GM12878 (cell line): ENCODE data around the gene KITLG. TPM values are rescaled to one million over a fixed set of nuclear protein-coding genes. Genes with fewer than 3 reads are reported as not detected.

Source experiments
- ATAC-seq: fragments of 200-7000 bp; cut with Tn5 transposase; 3 replicates; pipeline ENCODE4 v1.9.1; 2020; ENCODE audit warnings: mild to moderate bottlenecking, moderate library complexity
- BruUV-seq: library from RNA; stranded (reverse); fragments of 400-500 nt; replicated peaks from 2 replicates; lab custom pipeline; 2021; lab: Mats Ljungman, UMichigan
- CTCF ChIA-PET: fragments of 300-600 bp; sonication (Branson Sonifier 250); formaldehyde crosslinking; extraction: SDS; loops from one replicate; lab custom pipeline; 2021; ENCODE audit warnings: inconsistent platforms; lab: Yijun Ruan, JAX
- POLR2A ChIA-PET: fragments of 350-600 bp; formaldehyde crosslinking; extraction: SDS; loops from one replicate; lab custom pipeline; 2021; ENCODE audit warnings: inconsistent platforms; lab: Charles Lee
- RAD21 ChIA-PET: fragments of 300-600 bp; sonication (Branson Sonifier 250); formaldehyde crosslinking; loops from one replicate; lab custom pipeline; 2023; ENCODE audit warnings: antibody characterized with exemption; ENCODE audit not compliant: unreplicated experiment; lab: Charles Lee
- SMC1A ChIA-PET: fragments of 300-600 bp; sonication (Branson Sonifier 250); formaldehyde crosslinking; loops from one replicate; lab custom pipeline; 2023; ENCODE audit not compliant: unreplicated experiment, uncharacterized antibody; lab: Charles Lee
- DNase-seq: peaks from one replicate; pipeline ENCODE4 v3.0.0-alpha.2; 2011; ENCODE audit warnings: low read depth, low spot score
- FAIRE-seq: peaks from 3 replicates; lab custom pipeline; 2011; peaks lifted over from hg19 to GRCh38; lab: Jason Lieb, UNC
- H2AFZ ChIP-seq: 2 replicates; pipeline ENCODE4 v1.6.0; 2011; ENCODE audit warnings: low read depth, low read length, control low read depth; ENCODE audit not compliant: control insufficient read depth
- H3K27ac ChIP-seq: 2 replicates; pipeline ENCODE4 v1.5.1; 2011; ENCODE audit warnings: control low read depth; ENCODE audit not compliant: control insufficient read depth, insufficient read depth
- H3K27me3 ChIP-seq, 2 experiments: replicated peaks in 1 of 2; 2 replicates each; pipeline versions ENCODE4 v1.6.0 to v1.6.1; 2011; ENCODE audit warnings: low read length in 1 of 2; ENCODE audit not compliant: control insufficient read depth in 2 of 2, insufficient read depth in 2 of 2
- H3K36me3 ChIP-seq, 2 experiments: 2 replicates each; pipeline ENCODE4 v1.5.1; 2011; ENCODE audit warnings: low read length in 1 of 2; ENCODE audit not compliant: control insufficient read depth in 2 of 2, insufficient read depth in 2 of 2
- H3K4me1 ChIP-seq: 2 replicates; pipeline ENCODE4 v1.6.1; 2011; ENCODE audit warnings: mild to moderate bottlenecking, low read length, moderate library complexity, mixed read lengths; ENCODE audit not compliant: control insufficient read depth, insufficient read depth
- H3K4me2 ChIP-seq: 2 replicates; pipeline ENCODE4 v1.6.0; 2011; ENCODE audit warnings: control low read depth; ENCODE audit not compliant: control insufficient read depth, insufficient read depth
- H3K4me3 ChIP-seq: fragments of 200-600 bp; sonication (generic); 2 replicates; pipeline ENCODE4 v1.5.1; 2016
- H3K79me2 ChIP-seq: 2 replicates; pipeline ENCODE4 v1.6.0; 2011; ENCODE audit warnings: low read length; ENCODE audit not compliant: control insufficient read depth, insufficient read depth
- H3K9ac ChIP-seq: 2 replicates; pipeline ENCODE4 v1.8.0; 2011; ENCODE audit warnings: low read length, control low read depth, mixed read lengths; ENCODE audit not compliant: control insufficient read depth, insufficient read depth
- H3K9me3 ChIP-seq: replicated peaks from 3 replicates; pipeline ENCODE4 v1.5.1; 2011; ENCODE audit warnings: mild to moderate bottlenecking, low read length; ENCODE audit not compliant: control insufficient read depth, insufficient read depth
- H4K20me1 ChIP-seq: 2 replicates; pipeline ENCODE4 v1.6.0; 2011; ENCODE audit not compliant: control insufficient read depth, insufficient read depth
- EGR1 ChIP-seq, 2 experiments: IDR thresholded peaks; 1 replicate in 1 of 2; 2 replicates in 1 of 2; pipeline ENCODE4 v1.6.1; 2011 to 2012; ENCODE audit warnings: low read depth in 2 of 2, low read length in 2 of 2, borderline replicate concordance in 1 of 2, mild to moderate bottlenecking in 1 of 2, moderate library complexity in 1 of 2
- ESRRA ChIP-seq: IDR thresholded peaks from 2 replicates; pipeline ENCODE4 v1.6.1; 2012; ENCODE audit warnings: mild to moderate bottlenecking, low read length, improper control_type of control experiment
- GABPA ChIP-seq: IDR thresholded peaks from 2 replicates; pipeline ENCODE4 v1.6.1; 2014; ENCODE audit warnings: antibody characterized with exemption, low read depth, mild to moderate bottlenecking, inconsistent platforms
- NRF1 ChIP-seq: conservative IDR thresholded peaks from 2 replicates; pipeline ENCODE4 v1.6.1; 2011; ENCODE audit warnings: mild to moderate bottlenecking, low read depth, low read length, improper control_type of control experiment
- POLR2AphosphoS5 ChIP-seq: IDR thresholded peaks from 2 replicates; pipeline ENCODE4 v1.6.1; 2011; ENCODE audit warnings: mild to moderate bottlenecking, low read length, inconsistent platforms
- RBBP5 ChIP-seq: fragments of 200-600 bp; sonication (generic); conservative IDR thresholded peaks from 2 replicates; pipeline ENCODE4 v1.6.1; 2016
- RELA ChIP-seq: fragments of 450-650 bp; IDR thresholded peaks from 2 replicates; pipeline ENCODE4 v1.8.0; 2014; ENCODE audit warnings: borderline replicate concordance; ENCODE audit not compliant: partially characterized antibody
- TBL1XR1 ChIP-seq: IDR thresholded peaks from 2 replicates; pipeline ENCODE4 v1.6.1; 2012; ENCODE audit warnings: low read depth, low read length, improper control_type of control experiment
- WGBS: methylation state at CpG from one replicate; pipeline ENCODE4 v1.1.6; 2016; ENCODE audit warnings: low lambda C conversion rate; ENCODE audit not compliant: insufficient replicate concordance, insufficient coverage; ENCODE audit errors: missing lambda C conversion rate; 5-methylcytosine and 5-hydroxymethylcytosine counted together
- in situ Hi-C: fragments of 300-500 bp; cut with MboI; formaldehyde crosslinking; loops from 9 replicates; pipeline ENCODE4 v1.14.3; 2018; ENCODE audit warnings: mixed read lengths
- intact Hi-C: fragments of 100-400 bp; cut with micrococcal nuclease; formaldehyde crosslinking; loops from one replicate; pipeline ENCODE4 v1.14.2; 2022; ENCODE audit not compliant: unreplicated experiment
- polyA plus RNA-seq, 11 experiments: library from polyadenylated mRNA; depleted of rRNA in 4 of 11; unstranded in 6 of 11; stranded (reverse) in 5 of 11; fragments of >200 nt; fragmentation: Nextera tagmentation in 4 of 11; fragmentation: Illumina TruSeq in 1 of 11; extraction: Ambion mirVana in 4 of 11; extraction: Trizol in 1 of 11; gene quantifications; 1 replicate in 1 of 11; 2 replicates in 10 of 11; pipeline versions ENCODE4 v1.2.1 to v1.2.3, GENCODE V29; 2011 to 2016; ENCODE audit warnings: inconsistent platforms in 2 of 11, missing spikeins in 2 of 11, low read depth in 1 of 11
- total RNA-seq, 4 experiments: library from RNA; depleted of rRNA in 3 of 4; stranded (reverse); fragments of >200 nt in 3 of 4; fragmentation: Illumina TruSeq in 1 of 4; extraction: Trizol in 1 of 4; gene quantifications; 2 replicates each; pipeline versions ENCODE4 v1.2.1 to v1.2.3, GENCODE V29; 2013 to 2021
- TF ChIP-seq, protein P1 (sequence below): fragments of 450-650 bp; IDR thresholded peaks from 2 replicates; pipeline ENCODE4 v1.6.1; 2017; ENCODE audit warnings: antibody characterized with exemption, mild to moderate bottlenecking, moderate library complexity

KITLG gene
- total and polyA plus RNA-seq, 10 of the 15 experiments (the other 5 are each of a cell fraction or from before 2014, with no cell fraction given): 0.02 to 0.51 (median 0.09) TPM; not detected in 1

DNA sequence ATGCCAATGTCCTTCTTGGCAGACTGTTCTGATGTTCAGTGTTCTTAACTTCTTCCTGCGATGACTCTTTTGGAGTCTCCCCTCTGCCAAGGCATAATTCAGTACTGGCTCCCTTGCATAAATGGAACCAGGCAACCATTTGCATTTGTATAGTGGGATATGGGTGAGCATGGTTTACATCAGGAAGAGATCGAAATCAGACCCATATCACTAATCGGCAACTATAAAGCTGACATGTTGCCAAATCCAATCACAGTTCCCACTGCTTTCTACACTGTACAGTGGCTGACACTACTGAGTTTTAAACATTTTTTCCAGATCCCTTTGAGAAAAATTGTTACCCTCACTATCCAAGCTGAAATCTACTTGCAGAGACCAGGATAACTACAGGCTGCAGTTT lies 83.8 kb downstream of the KITLG start:
- ATAC-seq: no peak
- Histone ChIP-seq H2AFZ (no peak overlapping the region), H3K9ac (no peak overlapping the region), H3K79me2 (no peaks in the 10 kb centered on the region), H3K4me2 (no peak overlapping the region), H3K27me3 (no peaks in the 10 kb centered on the region), H3K27ac (no peak overlapping the region), H3K36me3 (no peaks in the 10 kb centered on the region), H3K4me1 (no peaks in the 10 kb centered on the region), H4K20me1 (no peaks in the 10 kb centered on the region), H3K9me3 (no peaks in the 10 kb centered on the region)
- RAD21 ChIA-PET: no interaction called here
- DNase-seq: no peak
- in situ Hi-C loops: no loop called here
- intact Hi-C loops: no loop called here
- CTCF ChIA-PET: no interaction called here
- no TSS peak for BruUV-seq
- FAIRE-seq: no peak
- SMC1A ChIA-PET: interaction anchor here (0.7 to 1.1 kb wide), 2 partner anchors 15 to 18 kb away, joined by 3 to 5 read pairs; no protein-coding TSS in a partner anchor
- WGBS: 69% methylated on average over 3 of the region's 3 CpGs
- POLR2A ChIA-PET: no interaction called here
- TF ChIP-seq POLR2AphosphoS5 (no peak), NRF1 (no peak), ESRRA (no peak), RBBP5 (no peak), EGR1 (IDR thresholded peaks at IDR 0.05; ENCODE audit: borderline replicate concordance in 1 of 2, low read depth in 2 of 2, low read length in 2 of 2) (no peak), GABPA (no peak), RELA (no peak), TBL1XR1 (no peak)
- TF ChIP-seq, protein P1, sequence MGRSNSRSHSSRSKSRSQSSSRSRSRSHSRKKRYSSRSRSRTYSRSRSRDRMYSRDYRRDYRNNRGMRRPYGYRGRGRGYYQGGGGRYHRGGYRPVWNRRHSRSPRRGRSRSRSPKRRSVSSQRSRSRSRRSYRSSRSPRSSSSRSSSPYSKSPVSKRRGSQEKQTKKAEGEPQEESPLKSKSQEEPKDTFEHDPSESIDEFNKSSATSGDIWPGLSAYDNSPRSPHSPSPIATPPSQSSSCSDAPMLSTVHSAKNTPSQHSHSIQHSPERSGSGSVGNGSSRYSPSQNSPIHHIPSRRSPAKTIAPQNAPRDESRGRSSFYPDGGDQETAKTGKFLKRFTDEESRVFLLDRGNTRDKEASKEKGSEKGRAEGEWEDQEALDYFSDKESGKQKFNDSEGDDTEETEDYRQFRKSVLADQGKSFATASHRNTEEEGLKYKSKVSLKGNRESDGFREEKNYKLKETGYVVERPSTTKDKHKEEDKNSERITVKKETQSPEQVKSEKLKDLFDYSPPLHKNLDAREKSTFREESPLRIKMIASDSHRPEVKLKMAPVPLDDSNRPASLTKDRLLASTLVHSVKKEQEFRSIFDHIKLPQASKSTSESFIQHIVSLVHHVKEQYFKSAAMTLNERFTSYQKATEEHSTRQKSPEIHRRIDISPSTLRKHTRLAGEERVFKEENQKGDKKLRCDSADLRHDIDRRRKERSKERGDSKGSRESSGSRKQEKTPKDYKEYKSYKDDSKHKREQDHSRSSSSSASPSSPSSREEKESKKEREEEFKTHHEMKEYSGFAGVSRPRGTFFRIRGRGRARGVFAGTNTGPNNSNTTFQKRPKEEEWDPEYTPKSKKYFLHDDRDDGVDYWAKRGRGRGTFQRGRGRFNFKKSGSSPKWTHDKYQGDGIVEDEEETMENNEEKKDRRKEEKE: no peak
- TF ChIP-seq, all 136 proteins: peak for 0
- H3K4me3 ChIP-seq: no peak overlapping the region
